Lower leg skin (tissue), 3 donors: ENCODE measurements around the gene DIP2C.

Experiments
- CTCF ChIP-seq, 3 donors: fragments of 450-650 bp; IDR thresholded peaks; one replicate each; pipeline ENCODE4 v1.5.1; 2016; ENCODE audit warnings: antibody characterized with exemption in 3 of 3, mild to moderate bottlenecking in 3 of 3, moderate library complexity in 2 of 3
- POLR2A ChIP-seq, 2 donors: fragments of 450-650 bp; IDR thresholded peaks; one replicate each; pipeline ENCODE4 v1.6.1; 2016 to 2017; ENCODE audit warnings: antibody characterized with exemption in 2 of 2, mild to moderate bottlenecking in 1 of 2, moderate library complexity in 1 of 2

- TF ChIP-seq CTCF (IDR thresholded peaks at IDR 0.05) (no peak), POLR2A (IDR thresholded peaks at IDR 0.05) (no peak)
Observed at GRCh38 chr10:571166-571565, 118.3 kb downstream of the DIP2C start.
